ENCODE results near the gene KLC1. TPM values are rescaled to one million over a fixed set of nuclear protein-coding genes. Genes with fewer than 3 reads are reported as not detected.
A peak's percentile ranks its signal among the peaks of the same experiment; 100 is the strongest.

The KLC1 gene
- 100 to 1,000 TPM in 1 of 2 experiments, 10 to 100 TPM in 1; 97.5 to 101 TPM for total RNA-seq

- Mint-ChIP-seq H3K4me3 (peak within 1 kb of the TSS; percentile 84), H3K36me3 (ENCODE audit: low read depth) (peaks cover 3% of the 10 kb centered on the region), H3K9me3 (no peaks in the 10 kb centered on the region), H3K27ac (peak within 1 kb of the TSS; percentile 85), H3K4me1 (ENCODE audit: low read depth) (peaks cover 30% of the 10 kb centered on the region), H3K27me3 (no peaks in the 10 kb centered on the region)
- ChIA-PET POLR2A (interaction anchor here (0.8 to 2.8 kb wide), 7 partner anchors 13 to 295 kb away, joined by 3 to 19 read pairs (median 3); partner anchors contain the start of genes BAG5, COA8, EIF5 and TRMT61A), CTCF (interaction anchor here (0.8 kb wide), 1 partner anchor 22 kb away, joined by 3 read pairs; no protein-coding TSS in a partner anchor)
- TF ChIP-seq, protein P1, sequence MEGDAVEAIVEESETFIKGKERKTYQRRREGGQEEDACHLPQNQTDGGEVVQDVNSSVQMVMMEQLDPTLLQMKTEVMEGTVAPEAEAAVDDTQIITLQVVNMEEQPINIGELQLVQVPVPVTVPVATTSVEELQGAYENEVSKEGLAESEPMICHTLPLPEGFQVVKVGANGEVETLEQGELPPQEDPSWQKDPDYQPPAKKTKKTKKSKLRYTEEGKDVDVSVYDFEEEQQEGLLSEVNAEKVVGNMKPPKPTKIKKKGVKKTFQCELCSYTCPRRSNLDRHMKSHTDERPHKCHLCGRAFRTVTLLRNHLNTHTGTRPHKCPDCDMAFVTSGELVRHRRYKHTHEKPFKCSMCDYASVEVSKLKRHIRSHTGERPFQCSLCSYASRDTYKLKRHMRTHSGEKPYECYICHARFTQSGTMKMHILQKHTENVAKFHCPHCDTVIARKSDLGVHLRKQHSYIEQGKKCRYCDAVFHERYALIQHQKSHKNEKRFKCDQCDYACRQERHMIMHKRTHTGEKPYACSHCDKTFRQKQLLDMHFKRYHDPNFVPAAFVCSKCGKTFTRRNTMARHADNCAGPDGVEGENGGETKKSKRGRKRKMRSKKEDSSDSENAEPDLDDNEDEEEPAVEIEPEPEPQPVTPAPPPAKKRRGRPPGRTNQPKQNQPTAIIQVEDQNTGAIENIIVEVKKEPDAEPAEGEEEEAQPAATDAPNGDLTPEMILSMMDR (IDR thresholded peaks at IDR 0.05): no peak
- peak; percentile 85 for DNase-seq
- ATAC-seq: peak; percentile 81
- intact Hi-C loops (cut with micrococcal nuclease): no loop called here
Measured at GRCh38 chr14:103628684-103629502, at the start of gene KLC1. Gene KLC1 (plus strand): TSS chr14:103629211. CDS start chr14:103654565, 25,354 bp downstream.

DNA sequence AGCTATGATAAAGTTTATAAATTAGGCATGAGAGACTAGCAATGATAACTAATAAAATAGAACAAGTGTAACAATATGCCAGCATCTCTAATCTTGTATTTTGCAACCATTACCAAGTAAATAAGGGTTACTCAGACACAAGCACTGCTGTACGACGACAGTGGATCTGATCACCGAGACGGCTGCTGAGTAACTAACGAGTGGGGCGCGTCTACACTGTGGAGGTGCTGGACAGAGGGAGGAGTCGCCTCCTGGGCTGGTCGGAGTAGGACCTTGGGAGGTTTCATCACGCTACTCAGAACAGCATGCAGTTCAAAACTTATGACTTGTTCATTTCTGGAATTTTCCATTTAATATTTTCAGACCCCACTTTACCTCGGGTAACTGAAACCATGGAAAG, 47.8 kb upstream of the KLC1 start:
- Mint-ChIP-seq H3K4me1 (ENCODE audit: low read depth) (no peaks in the 10 kb centered on the region), H3K4me3 (no peak overlapping the region), H3K27me3 (no peaks in the 10 kb centered on the region), H3K27ac (no peak overlapping the region), H3K36me3 (ENCODE audit: low read depth) (peaks cover 10% of the 10 kb centered on the region), H3K9me3 (no peaks in the 10 kb centered on the region)
- intact Hi-C loops (cut with micrococcal nuclease): no loop called here
- CTCF ChIA-PET: no interaction called here
- ATAC-seq (no peak), DNase-seq (no peak)
- TF ChIP-seq, protein P1 (IDR thresholded peaks at IDR 0.05): no peak
- POLR2A ChIA-PET: no interaction called here

DNA sequence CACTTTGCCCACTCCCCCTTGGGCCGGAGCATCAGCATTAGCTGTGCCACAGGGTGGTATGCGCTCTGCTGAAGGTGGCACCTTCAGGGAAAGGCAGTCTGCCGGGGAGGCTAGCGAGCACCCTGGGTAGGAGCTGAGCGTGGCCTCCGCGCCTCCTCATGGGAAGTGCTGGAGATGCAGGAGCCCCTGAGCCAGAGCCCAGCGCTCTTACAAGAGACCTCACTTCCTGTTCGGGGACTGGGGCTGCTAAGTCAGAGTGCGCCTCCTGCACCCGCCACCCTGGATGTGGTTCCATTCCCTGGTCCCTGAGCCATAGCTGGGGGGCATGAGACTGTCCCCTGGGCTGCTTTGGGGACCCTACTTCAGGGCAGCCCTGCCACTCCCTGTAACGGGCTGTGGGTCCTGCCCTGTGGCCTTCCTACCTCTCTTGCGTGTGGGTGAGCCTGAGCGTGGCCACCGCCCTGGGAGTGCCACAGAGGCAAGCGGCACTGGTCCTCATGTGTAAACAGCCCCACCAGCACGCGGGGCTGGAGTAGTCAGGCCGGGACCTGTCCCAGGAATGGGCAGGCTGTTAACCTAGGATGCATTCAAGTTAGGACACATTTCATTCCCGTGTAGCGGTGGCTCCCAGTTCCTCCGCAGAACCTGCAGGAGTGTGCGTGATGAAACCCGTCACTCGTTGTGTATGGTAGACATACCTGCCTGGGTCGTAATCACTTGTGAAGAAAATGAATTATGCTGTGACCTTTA, 46.9 kb upstream of the KLC1 start:
- TF ChIP-seq, protein P1 (IDR thresholded peaks at IDR 0.05): no peak
- Mint-ChIP-seq H3K27me3 (no peaks in the 10 kb centered on the region), H3K4me1 (ENCODE audit: low read depth) (no peaks in the 10 kb centered on the region), H3K36me3 (ENCODE audit: low read depth) (peaks cover 13% of the 10 kb centered on the region), H3K4me3 (no peak overlapping the region), H3K27ac (no peak overlapping the region), H3K9me3 (no peaks in the 10 kb centered on the region)
- POLR2A ChIA-PET: no interaction called here
- DNase-seq: no peak
- ATAC-seq: no peak
- CTCF ChIA-PET: no interaction called here
- intact Hi-C loops (cut with micrococcal nuclease): no loop called here

- Mint-ChIP-seq H3K9me3 (no peaks in the 10 kb centered on the region), H3K4me1 (ENCODE audit: low read depth) (no peaks in the 10 kb centered on the region), H3K4me3 (no peak overlapping the region), H3K27me3 (no peaks in the 10 kb centered on the region), H3K27ac (no peak overlapping the region), H3K36me3 (ENCODE audit: low read depth) (peaks cover 9% of the 10 kb centered on the region)
- intact Hi-C loops (cut with micrococcal nuclease): no loop called here
- ChIA-PET POLR2A (interaction anchor here (0.6 kb wide), 1 partner anchor 119 kb away, joined by 3 read pairs; no protein-coding TSS in a partner anchor), CTCF (interaction anchor here (1.2 kb wide), 1 partner anchor 27 kb away, joined by 3 read pairs; no protein-coding TSS in a partner anchor)
- TF ChIP-seq, protein P1 (IDR thresholded peaks at IDR 0.05): no peak
- DNase-seq: no peak
- no peak for ATAC-seq
Measured at GRCh38 chr14:103584326-103584915, 44.6 kb upstream of the KLC1 start.
